ENCODE data around the gene DNAJA1. TPM values are rescaled to one million over a fixed set of nuclear protein-coding genes. Genes with fewer than 3 reads are reported as not detected.
"Not testable (repeated sequence)": the region's sequence is repeated elsewhere in the genome, so short reads cannot be mapped to it uniquely, and the experiment has no call there.

Gene DNAJA1
- total and polyA plus RNA-seq, 2 experiments from 2014 or later, result 84.6 to 108 TPM

DNA sequence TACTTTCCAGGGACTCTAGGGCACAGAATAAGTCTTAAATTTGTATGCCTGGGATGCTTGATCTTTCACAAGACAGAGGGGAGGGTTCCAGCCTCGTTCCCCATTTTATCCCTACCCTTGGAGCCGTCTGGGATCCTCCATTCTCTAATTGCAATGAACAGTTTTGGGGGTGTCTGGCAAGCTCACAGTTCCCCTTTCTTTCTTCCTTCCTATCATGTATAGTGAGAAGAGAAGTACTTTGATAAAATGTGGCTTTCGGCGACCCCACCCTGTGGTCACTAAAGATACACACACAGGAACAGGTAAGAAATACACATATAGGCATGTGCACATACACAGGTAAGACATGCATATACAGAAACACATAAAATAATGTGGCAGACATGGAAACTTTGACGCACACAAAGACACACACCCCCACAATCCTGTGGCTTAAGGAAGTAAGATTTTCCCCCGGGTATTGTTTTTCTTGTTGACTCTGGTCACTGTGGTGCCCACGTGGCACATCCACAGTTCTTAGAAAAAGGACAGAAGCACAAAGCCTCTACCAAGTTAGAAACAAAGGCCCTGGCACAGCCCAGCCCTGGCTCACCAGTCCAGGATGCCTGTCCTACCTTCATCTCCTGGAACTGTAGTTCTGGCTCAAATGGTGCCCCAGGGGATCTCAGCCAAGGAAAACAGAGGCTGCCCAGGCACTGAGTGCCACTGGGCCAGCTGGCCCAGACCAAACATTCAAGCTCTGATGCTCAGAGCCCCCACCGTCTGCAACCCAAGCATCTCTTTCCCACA, 57.7 kb downstream of the DNAJA1 start:
- Histone ChIP-seq H3K4me2 (ENCODE audit: unreplicated experiment) (no peak overlapping the region), H3K4me1 (ENCODE audit: insufficient read depth) (peaks cover 11% of the 10 kb centered on the region; the same call in 1 of the 2 replicates), H3K27ac (no peak overlapping the region), H3K9ac (no peak overlapping the region), H3K9me2 (ENCODE audit: insufficient read depth) (no peaks in the 10 kb centered on the region), H3K79me2 (ENCODE audit: insufficient read depth) (no peaks in the 10 kb centered on the region), H2AFZ (no peak overlapping the region), H3K4me3 (no peak overlapping the region), H3F3A (ENCODE audit: insufficient read depth) (no peaks in the 10 kb centered on the region), H4K20me1 (ENCODE audit: insufficient read depth) (no peaks in the 10 kb centered on the region), H3K27me3 (replicated peaks; ENCODE audit: insufficient read depth) (no peaks in the 10 kb centered on the region), H3K36me3 (ENCODE audit: low read depth) (no peaks in the 10 kb centered on the region), H3K9me3 (ENCODE audit: low read depth) (no peaks in the 10 kb centered on the region)
- no peak for TF ChIP-seq EZH2phosphoT487 (IDR thresholded peaks at IDR 0.05; ENCODE audit: insufficient read depth, low read depth)
- TF ChIP-seq EZH2 (IDR thresholded peaks at IDR 0.05; ENCODE audit: insufficient read depth, poor library complexity, severe bottlenecking), result no peak
- 69 to 71% methylated on average over 8 of the region's 8 CpGs for WGBS, 2 experiments (ENCODE audit: low coverage in 1 of 2, low lambda C conversion rate in 2 of 2, missing lambda C conversion rate in 2 of 2)
- in situ Hi-C loops (cut with MboI), result loop anchor here (5.0 to 25.0 kb wide), 2 partner anchors 145 to 380 kb away; partner anchors contain the start of gene NOL6
- DNase-seq, result no peak

DNA sequence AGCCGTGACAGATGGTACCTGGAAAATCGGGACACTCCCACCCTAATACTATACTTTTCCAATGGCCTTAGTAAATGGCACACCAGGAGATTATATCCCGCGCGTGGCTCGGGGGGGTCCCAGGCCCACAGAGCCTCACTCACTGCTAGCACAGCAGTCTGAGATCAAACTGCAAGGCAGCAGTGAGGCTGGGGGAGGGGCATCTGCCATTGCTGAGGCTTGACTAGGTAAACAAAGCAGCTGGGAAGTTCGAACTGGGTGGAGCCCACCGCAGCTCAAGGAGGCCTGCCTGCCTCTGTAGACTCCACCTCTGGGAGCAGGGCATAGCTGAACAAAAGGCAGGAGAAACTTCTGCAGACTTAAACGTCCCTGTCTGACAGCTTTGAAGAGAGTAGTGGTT, 60.6 kb downstream of the DNAJA1 start:
- 85 to 88% methylated on average over 9 of the region's 9 CpGs for WGBS, 2 experiments (ENCODE audit: low coverage in 1 of 2, low lambda C conversion rate in 2 of 2, missing lambda C conversion rate in 2 of 2)

More for the DNA sequence above, 60.6 kb downstream of the DNAJA1 start:
- H3K9me3 ChIP-seq (ENCODE audit: low read depth); H3K27me3 ChIP-seq (replicated peaks; ENCODE audit: insufficient read depth); DNase-seq; H3K4me2 ChIP-seq (ENCODE audit: unreplicated experiment); H4K20me1 ChIP-seq (ENCODE audit: insufficient read depth); H3K4me1 ChIP-seq (ENCODE audit: insufficient read depth); H3K36me3 ChIP-seq (ENCODE audit: low read depth); H3K79me2 ChIP-seq (ENCODE audit: insufficient read depth); H3K27ac ChIP-seq; H3F3A ChIP-seq (ENCODE audit: insufficient read depth); H2AFZ ChIP-seq; H3K9ac ChIP-seq; H3K9me2 ChIP-seq (ENCODE audit: insufficient read depth); H3K4me3 ChIP-seq: not testable (repeated sequence)
- in situ Hi-C loops (cut with MboI), result loop anchor here (25.0 kb wide), 1 partner anchor 377 kb away; the partner anchor contains the start of gene NOL6

Other genes with a start within 250 kb of the DNAJA1 start
- gene TMEM215, start 241.7 kb upstream of the DNAJA1 start, total RNA-seq (2014; rRNA removed; shearing (Covaris generic)), result not detected in 2 replicates
- gene TMEM215, start 241.7 kb upstream of the DNAJA1 start, polyA plus RNA-seq (2016; fragmentation: Nextera tagmentation; extraction: Ambion mirVana), result not detected in 2 replicates
- 21.4 and 43.0 TPM in 2 replicates for gene APTX, start 23.6 kb upstream of the DNAJA1 start, total RNA-seq (2014; rRNA removed; shearing (Covaris generic))
- gene APTX, start 23.6 kb upstream of the DNAJA1 start, polyA plus RNA-seq (2016; fragmentation: Nextera tagmentation; extraction: Ambion mirVana), result 36.9 and 40.6 TPM in 2 replicates
- gene SMU1, start 51.4 kb downstream of the DNAJA1 start, total RNA-seq (2014; rRNA removed; shearing (Covaris generic)), result 23.1 and 26.3 TPM in 2 replicates
- gene SMU1, start 51.4 kb downstream of the DNAJA1 start, polyA plus RNA-seq (2016; fragmentation: Nextera tagmentation; extraction: Ambion mirVana), result 18.6 and 20.9 TPM in 2 replicates
- gene B4GALT1, start 142.1 kb downstream of the DNAJA1 start, total RNA-seq (2014; rRNA removed; shearing (Covaris generic)), result 70.8 and 74.3 TPM in 2 replicates
- 139 and 140 TPM in 2 replicates for gene B4GALT1, start 142.1 kb downstream of the DNAJA1 start, polyA plus RNA-seq (2016; fragmentation: Nextera tagmentation; extraction: Ambion mirVana)
- not detected in 2 replicates for gene SPINK4, start 214.9 kb downstream of the DNAJA1 start, total RNA-seq (2014; rRNA removed; shearing (Covaris generic))
- gene SPINK4, start 214.9 kb downstream of the DNAJA1 start, polyA plus RNA-seq (2016; fragmentation: Nextera tagmentation; extraction: Ambion mirVana), result not detected in 2 replicates
- gene BAG1, start 239.4 kb downstream of the DNAJA1 start, total RNA-seq (2014; rRNA removed; shearing (Covaris generic)), result 25.0 and 38.2 TPM in 2 replicates
- 48.7 and 49.7 TPM in 2 replicates for gene BAG1, start 239.4 kb downstream of the DNAJA1 start, polyA plus RNA-seq (2016; fragmentation: Nextera tagmentation; extraction: Ambion mirVana)
- gene CHMP5, start 239.8 kb downstream of the DNAJA1 start, total RNA-seq (2014; rRNA removed; shearing (Covaris generic)), result 65.3 and 90.6 TPM in 2 replicates
- gene CHMP5, start 239.8 kb downstream of the DNAJA1 start, polyA plus RNA-seq (2016; fragmentation: Nextera tagmentation; extraction: Ambion mirVana), result 130 and 134 TPM in 2 replicates